HepG2 (cell line): ENCODE data around the gene AMOTL2. TPM values are rescaled to one million over a fixed set of nuclear protein-coding genes. Genes with fewer than 3 reads are reported as not detected.

ENCODE experiments used
- AGO2 ChIP-seq: fragments of 200-400 bp; formaldehyde crosslinking; optimal IDR thresholded peaks from 2 replicates; pipeline ENCODE3; 2017; ENCODE audit warnings: mild to moderate bottlenecking, low read depth, low read length, moderate library complexity
- CREM ChIP-seq, 2 experiments: sonication (generic) in 1 of 2; formaldehyde crosslinking in 1 of 2; IDR thresholded peaks; 2 replicates each; pipeline versions ENCODE4 v1.4.0 to v1.6.1; 2016 to 2020; ENCODE audit warnings: antibody characterized with exemption in 1 of 2, mild to moderate bottlenecking in 1 of 2, missing genetic modification reagents in 1 of 2
- FOXP4 ChIP-seq: sonication (generic); formaldehyde crosslinking; IDR thresholded peaks from 2 replicates; pipeline ENCODE4 v1.4.0; 2020; ENCODE audit warnings: missing genetic modification reagents
- POLR2AphosphoS2 ChIP-seq: IDR thresholded peaks from 2 replicates; pipeline ENCODE4 v1.6.1; 2011; ENCODE audit warnings: low read depth, low read length, improper control_type of control experiment
- SP5 ChIP-seq: IDR thresholded peaks from 2 replicates; pipeline ENCODE4 v1.6.1; 2016; ENCODE audit warnings: low read depth, borderline replicate concordance
- THAP7 ChIP-seq: sonication (generic); formaldehyde crosslinking; IDR thresholded peaks from 2 replicates; pipeline ENCODE4 v1.8.1; 2023; ENCODE audit warnings: mild to moderate bottlenecking, missing genetic modification reagents
- ZFAT ChIP-seq: sonication (generic); formaldehyde crosslinking; conservative IDR thresholded peaks from 2 replicates; pipeline ENCODE4 v1.8.1; 2023; ENCODE audit warnings: missing genetic modification reagents, inconsistent platforms
- ZNF451 ChIP-seq: sonication (generic); formaldehyde crosslinking; IDR thresholded peaks from 2 replicates; pipeline ENCODE4 v1.5.0; 2020; ENCODE audit warnings: mild to moderate bottlenecking, missing genetic modification reagents
- polyA plus RNA-seq, 8 experiments: library from polyadenylated mRNA; depleted of rRNA in 3 of 8; stranded (reverse) in 7 of 8; unstranded in 1 of 8; fragments of >200 nt; fragmentation: Illumina TruSeq in 4 of 8; extraction: Trizol in 4 of 8; gene quantifications; 2 replicates each; pipeline versions ENCODE4 v1.2.1 to v1.2.3, GENCODE V29; 2011 to 2016; ENCODE audit warnings: low read depth in 4 of 8, missing spikeins in 1 of 8, mixed read lengths in 1 of 8; ENCODE audit not compliant: insufficient read depth in 1 of 8
- total RNA-seq, 5 experiments: library from RNA; depleted of rRNA; stranded (reverse); fragments of >200 nt; fragmentation: Illumina TruSeq; extraction: Trizol; gene quantifications; 2 replicates each; pipeline ENCODE4 v1.2.3, GENCODE V29; 2016; ENCODE audit warnings: low read depth in 1 of 5
- TF ChIP-seq, protein P1 (sequence below): sonication (generic); formaldehyde crosslinking; IDR thresholded peaks from 2 replicates; pipeline ENCODE4 v1.4.0; 2020; ENCODE audit warnings: missing genetic modification reagents, borderline replicate concordance
- TF ChIP-seq, protein P2 (sequence below), 2 experiments: sonication (generic) in 1 of 2; formaldehyde crosslinking in 1 of 2; IDR thresholded peaks; 2 replicates each; pipeline versions ENCODE4 v1.4.0 to v1.6.1; 2018 to 2020; ENCODE audit warnings: missing genetic modification reagents in 2 of 2, borderline replicate concordance in 1 of 2, low read depth in 1 of 2, mild to moderate bottlenecking in 1 of 2, missing biosample characterization in 1 of 2
- TF ChIP-seq, protein P3 (sequence below): sonication (generic); formaldehyde crosslinking; IDR thresholded peaks from 2 replicates; pipeline ENCODE4 v1.5.1; 2020; ENCODE audit warnings: mild to moderate bottlenecking, missing genetic modification reagents, moderate library complexity

The AMOTL2 gene
- total and polyA plus RNA-seq, 2 of the 13 experiments (the other 11 are each of a cell fraction or from before 2014, with no cell fraction given): 17.3 to 18.5 TPM

DNA sequence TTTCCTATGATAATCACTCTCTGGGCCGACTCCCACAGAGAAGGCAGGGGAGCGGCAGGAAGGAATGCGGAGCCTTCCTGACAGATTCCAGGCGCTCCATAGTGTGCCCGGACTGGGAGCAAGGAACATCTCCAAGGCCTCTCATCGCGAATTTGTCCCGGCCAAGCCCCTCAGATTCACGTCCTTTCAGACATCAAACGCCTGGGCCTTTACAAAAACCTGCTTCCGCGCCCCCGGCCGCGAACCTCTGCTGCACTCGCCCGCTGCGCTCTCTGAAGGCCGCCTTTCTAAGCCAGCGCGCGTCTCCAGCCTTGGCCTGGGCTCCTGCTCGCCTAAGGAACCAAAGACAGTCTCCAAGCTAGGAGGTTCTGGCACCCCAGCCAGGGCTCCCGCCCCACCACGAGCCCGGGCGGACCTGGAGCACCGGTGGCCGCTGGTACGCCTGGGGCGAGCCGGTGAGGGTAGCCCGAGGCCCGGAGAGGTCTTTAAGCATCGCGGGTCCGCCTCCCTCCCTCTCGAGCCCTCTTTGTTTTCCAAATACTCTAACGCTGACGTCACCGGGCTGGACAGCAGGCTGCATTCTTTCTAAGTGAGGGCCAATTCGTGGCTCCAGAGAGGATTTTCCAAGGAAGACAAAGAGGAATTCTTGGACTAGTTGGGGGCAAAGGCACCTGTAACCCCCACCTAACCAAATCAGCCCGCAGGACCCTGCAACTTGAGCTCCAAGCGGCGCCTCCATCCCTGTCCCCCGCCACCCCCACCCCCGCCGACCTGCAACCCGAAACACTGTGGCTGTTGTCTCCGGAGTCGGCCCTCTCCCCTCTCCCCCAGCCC lies 759 bp downstream of the AMOTL2 start (continued):
- TF ChIP-seq, protein P1, sequence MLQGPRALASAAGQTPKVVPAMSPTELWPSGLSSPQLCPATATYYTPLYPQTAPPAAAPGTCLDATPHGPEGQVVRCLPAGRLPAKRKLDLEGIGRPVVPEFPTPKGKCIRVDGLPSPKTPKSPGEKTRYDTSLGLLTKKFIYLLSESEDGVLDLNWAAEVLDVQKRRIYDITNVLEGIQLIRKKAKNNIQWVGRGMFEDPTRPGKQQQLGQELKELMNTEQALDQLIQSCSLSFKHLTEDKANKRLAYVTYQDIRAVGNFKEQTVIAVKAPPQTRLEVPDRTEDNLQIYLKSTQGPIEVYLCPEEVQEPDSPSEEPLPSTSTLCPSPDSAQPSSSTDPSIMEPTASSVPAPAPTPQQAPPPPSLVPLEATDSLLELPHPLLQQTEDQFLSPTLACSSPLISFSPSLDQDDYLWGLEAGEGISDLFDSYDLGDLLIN (CRISPR knock-in tag): 0 out of 2 replicates have a peak, but pooled peaks have one; percentile 50
- TF ChIP-seq, protein P2, sequence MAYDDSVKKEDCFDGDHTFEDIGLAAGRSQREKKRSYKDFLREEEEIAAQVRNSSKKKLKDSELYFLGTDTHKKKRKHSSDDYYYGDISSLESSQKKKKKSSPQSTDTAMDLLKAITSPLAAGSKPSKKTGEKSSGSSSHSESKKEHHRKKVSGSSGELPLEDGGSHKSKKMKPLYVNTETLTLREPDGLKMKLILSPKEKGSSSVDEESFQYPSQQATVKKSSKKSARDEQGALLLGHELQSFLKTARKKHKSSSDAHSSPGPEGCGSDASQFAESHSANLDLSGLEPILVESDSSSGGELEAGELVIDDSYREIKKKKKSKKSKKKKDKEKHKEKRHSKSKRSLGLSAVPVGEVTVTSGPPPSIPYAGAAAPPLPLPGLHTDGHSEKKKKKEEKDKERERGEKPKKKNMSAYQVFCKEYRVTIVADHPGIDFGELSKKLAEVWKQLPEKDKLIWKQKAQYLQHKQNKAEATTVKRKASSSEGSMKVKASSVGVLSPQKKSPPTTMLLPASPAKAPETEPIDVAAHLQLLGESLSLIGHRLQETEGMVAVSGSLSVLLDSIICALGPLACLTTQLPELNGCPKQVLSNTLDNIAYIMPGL (CRISPR knock-in tag; IDR thresholded peaks at IDR 0.05; ENCODE audit: borderline replicate concordance in 1 of 2, low read depth in 1 of 2): 0 out of 4 replicates have a peak, but pooled peaks of 1 of the 2 experiments have one; percentile 32
- peak; percentile 32; the same call in 1 of the 2 replicates for TF ChIP-seq FOXP4 (CRISPR knock-in tag)
- TF ChIP-seq CREM (IDR thresholded peaks at IDR 0.05): peak; percentile 30; the same call in 1 of the 2 replicates
- TF ChIP-seq CREM (CRISPR knock-in tag; IDR thresholded peaks at IDR 0.05): no peak
- 0 out of 2 replicates have a peak, but pooled peaks have one; percentile 42 for TF ChIP-seq ZNF451 (CRISPR knock-in tag)
- TF ChIP-seq AGO2: peak; percentile 83
- TF ChIP-seq ZFAT (CRISPR knock-in tag): no peak
- TF ChIP-seq POLR2AphosphoS2: peak; percentile 47; the same call in 1 of the 2 replicates
- TF ChIP-seq, protein P3, sequence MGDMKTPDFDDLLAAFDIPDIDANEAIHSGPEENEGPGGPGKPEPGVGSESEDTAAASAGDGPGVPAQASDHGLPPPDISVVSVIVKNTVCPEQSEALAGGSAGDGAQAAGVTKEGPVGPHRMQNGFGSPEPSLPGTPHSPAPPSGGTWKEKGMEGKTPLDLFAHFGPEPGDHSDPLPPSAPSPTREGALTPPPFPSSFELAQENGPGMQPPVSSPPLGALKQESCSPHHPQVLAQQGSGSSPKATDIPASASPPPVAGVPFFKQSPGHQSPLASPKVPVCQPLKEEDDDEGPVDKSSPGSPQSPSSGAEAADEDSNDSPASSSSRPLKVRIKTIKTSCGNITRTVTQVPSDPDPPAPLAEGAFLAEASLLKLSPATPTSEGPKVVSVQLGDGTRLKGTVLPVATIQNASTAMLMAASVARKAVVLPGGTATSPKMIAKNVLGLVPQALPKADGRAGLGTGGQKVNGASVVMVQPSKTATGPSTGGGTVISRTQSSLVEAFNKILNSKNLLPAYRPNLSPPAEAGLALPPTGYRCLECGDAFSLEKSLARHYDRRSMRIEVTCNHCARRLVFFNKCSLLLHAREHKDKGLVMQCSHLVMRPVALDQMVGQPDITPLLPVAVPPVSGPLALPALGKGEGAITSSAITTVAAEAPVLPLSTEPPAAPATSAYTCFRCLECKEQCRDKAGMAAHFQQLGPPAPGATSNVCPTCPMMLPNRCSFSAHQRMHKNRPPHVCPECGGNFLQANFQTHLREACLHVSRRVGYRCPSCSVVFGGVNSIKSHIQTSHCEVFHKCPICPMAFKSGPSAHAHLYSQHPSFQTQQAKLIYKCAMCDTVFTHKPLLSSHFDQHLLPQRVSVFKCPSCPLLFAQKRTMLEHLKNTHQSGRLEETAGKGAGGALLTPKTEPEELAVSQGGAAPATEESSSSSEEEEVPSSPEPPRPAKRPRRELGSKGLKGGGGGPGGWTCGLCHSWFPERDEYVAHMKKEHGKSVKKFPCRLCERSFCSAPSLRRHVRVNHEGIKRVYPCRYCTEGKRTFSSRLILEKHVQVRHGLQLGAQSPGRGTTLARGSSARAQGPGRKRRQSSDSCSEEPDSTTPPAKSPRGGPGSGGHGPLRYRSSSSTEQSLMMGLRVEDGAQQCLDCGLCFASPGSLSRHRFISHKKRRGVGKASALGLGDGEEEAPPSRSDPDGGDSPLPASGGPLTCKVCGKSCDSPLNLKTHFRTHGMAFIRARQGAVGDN: peak; percentile 39
- 0 out of 2 replicates have a peak, but pooled peaks have one; percentile 29 for TF ChIP-seq THAP7
- peak; percentile 41; the same call in 1 of the 2 replicates for TF ChIP-seq SP5
